Nephron (organoid): ENCODE results near the gene CCDC30.

Source experiments
- H3K27ac Mint-ChIP-seq, 3 experiments: 2 replicates each; pipeline ENCODE4 v1.8.0; 2020; ENCODE audit warnings: mixed read lengths in 3 of 3, mild to moderate bottlenecking in 2 of 3, moderate library complexity in 1 of 3
- H3K27me3 Mint-ChIP-seq: 2 replicates; pipeline ENCODE4 v1.8.0; 2021; ENCODE audit warnings: low read depth, mild to moderate bottlenecking, moderate library complexity, mixed read lengths
- H3K36me3 Mint-ChIP-seq: 2 replicates; pipeline ENCODE4 v1.8.0; 2020; ENCODE audit warnings: low read depth, mixed read lengths
- H3K4me1 Mint-ChIP-seq: 2 replicates; pipeline ENCODE4 v1.8.0; 2020; ENCODE audit warnings: mixed read lengths
- H3K4me3 Mint-ChIP-seq, 3 experiments: 2 replicates each; pipeline ENCODE4 v1.8.0; 2020; ENCODE audit warnings: mild to moderate bottlenecking in 3 of 3, mixed read lengths in 3 of 3, moderate library complexity in 2 of 3
- H3K9me3 Mint-ChIP-seq: 2 replicates; pipeline ENCODE4 v1.8.0; 2020; ENCODE audit warnings: mixed read lengths
- TF ChIP-seq, protein P1 (sequence below), 3 experiments: fragments of 200-600 bp; sonication (generic); IDR thresholded peaks; one replicate each; pipeline ENCODE4 v1.5.0; 2021; ENCODE audit warnings: antibody characterized with exemption in 3 of 3; ENCODE audit not compliant: unreplicated experiment in 3 of 3

Gene CCDC30

DNA sequence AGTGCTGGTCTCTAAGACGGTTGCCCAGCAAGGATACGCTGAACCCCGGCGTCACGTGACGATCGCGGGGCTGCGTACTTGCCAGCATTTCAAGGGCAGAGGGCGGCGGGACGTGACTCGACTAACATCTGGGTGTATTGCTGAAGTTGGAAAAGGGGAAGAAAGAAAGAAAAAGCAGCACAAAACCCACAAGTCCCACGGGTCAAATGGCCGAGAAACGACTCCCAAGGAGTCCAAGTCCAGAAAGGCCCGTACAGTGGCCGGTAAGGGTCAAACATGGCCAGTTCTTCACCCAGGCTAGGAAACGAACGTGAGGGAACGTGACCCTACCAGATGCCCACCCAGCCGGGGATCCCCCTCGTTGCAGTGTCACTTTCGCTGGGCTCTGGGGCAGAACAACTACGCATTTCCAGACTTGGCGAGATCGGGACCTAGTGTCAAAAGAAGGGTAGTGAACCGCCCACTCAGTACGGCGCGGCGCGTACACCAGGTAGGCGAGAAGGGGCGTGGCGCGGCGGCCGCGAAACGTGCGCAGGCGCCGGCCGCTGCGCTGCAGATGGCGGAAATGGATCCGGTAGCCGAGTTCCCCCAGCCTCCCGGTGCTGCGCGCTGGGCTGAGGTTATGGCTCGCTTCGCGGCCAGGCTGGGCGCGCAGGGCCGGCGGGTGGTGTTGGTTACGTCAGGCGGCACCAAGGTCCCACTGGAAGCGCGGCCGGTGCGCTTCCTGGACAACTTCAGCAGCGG, 6.9 kb upstream of the CCDC30 start, which contains the start of the genes PPCS and ZMYND12:
PPCS (plus strand) TSS at position 534 of the 744 bp plus-strand sequence; CDS start at position 557, 23 bp downstream.
ZMYND12 (minus strand) TSS at position 13 of the 744 bp plus-strand sequence. CDS start 25 bp downstream, outside the sequence.
- peaks cover 21% of the 10 kb centered on the region for H3K4me1 Mint-ChIP-seq
- TF ChIP-seq, protein P1, sequence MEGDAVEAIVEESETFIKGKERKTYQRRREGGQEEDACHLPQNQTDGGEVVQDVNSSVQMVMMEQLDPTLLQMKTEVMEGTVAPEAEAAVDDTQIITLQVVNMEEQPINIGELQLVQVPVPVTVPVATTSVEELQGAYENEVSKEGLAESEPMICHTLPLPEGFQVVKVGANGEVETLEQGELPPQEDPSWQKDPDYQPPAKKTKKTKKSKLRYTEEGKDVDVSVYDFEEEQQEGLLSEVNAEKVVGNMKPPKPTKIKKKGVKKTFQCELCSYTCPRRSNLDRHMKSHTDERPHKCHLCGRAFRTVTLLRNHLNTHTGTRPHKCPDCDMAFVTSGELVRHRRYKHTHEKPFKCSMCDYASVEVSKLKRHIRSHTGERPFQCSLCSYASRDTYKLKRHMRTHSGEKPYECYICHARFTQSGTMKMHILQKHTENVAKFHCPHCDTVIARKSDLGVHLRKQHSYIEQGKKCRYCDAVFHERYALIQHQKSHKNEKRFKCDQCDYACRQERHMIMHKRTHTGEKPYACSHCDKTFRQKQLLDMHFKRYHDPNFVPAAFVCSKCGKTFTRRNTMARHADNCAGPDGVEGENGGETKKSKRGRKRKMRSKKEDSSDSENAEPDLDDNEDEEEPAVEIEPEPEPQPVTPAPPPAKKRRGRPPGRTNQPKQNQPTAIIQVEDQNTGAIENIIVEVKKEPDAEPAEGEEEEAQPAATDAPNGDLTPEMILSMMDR (IDR thresholded peaks at IDR 0.05; ENCODE audit: unreplicated experiment in 3 of 3): peak in 1 of 3 experiments; percentile 8
- H3K27me3 Mint-ChIP-seq: no peaks in the 10 kb centered on the region
- peak within 1 kb of the TSS; percentile 94 to 98 (median 97) for H3K27ac Mint-ChIP-seq
- peak within 1 kb of the TSS; percentile 94 to 97 (median 95) for H3K4me3 Mint-ChIP-seq
- H3K9me3 Mint-ChIP-seq: no peaks in the 10 kb centered on the region
- peaks cover 22% of the 10 kb centered on the region for H3K36me3 Mint-ChIP-seq

DNA sequence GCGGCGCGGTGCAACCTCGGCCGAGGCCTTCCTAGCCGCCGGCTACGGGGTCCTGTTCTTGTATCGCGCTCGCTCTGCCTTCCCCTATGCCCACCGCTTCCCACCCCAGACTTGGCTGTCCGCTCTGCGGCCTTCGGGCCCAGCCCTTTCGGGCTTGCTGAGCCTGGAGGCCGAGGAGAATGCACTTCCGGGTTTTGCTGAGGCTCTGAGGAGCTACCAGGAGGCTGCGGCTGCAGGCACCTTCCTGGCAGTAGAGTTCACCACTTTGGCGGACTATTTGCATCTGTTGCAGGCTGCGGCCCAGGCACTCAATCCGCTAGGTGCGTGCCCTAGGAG, 6.4 kb upstream of the CCDC30 start:
- Mint-ChIP-seq H3K9me3 (no peaks in the 10 kb centered on the region), H3K27me3 (no peaks in the 10 kb centered on the region), H3K4me1 (peaks cover 21% of the 10 kb centered on the region), H3K27ac (peak overlapping the region; percentile 94 to 98 (median 97)), H3K4me3 (peak overlapping the region; percentile 94 to 97 (median 95)), H3K36me3 (peaks cover 23% of the 10 kb centered on the region)
- TF ChIP-seq, protein P1 (IDR thresholded peaks at IDR 0.05; ENCODE audit: unreplicated experiment in 3 of 3): no peak

DNA sequence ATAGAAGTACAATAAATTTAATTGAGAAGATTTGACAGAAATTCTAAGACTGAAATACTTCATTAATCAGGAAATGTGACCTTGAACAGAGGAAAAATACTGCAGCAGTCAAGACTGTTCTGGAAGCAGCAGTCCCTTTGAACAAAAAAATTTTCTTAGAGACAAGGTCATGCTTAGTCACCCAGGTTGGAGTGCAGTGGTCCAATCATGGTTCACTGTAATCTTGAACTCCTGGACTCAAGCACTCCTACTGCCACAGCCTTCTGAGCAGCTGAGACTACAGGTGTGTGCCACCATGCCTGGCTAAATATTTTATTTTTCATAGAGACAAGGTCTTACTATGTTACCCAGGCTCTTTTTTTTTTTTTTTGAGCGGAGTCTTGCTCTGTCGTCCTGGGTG, 1.9 kb upstream of the CCDC30 start:
- Mint-ChIP-seq H3K36me3 (peaks cover 25% of the 10 kb centered on the region), H3K27ac (no peak overlapping the region), H3K9me3 (no peaks in the 10 kb centered on the region), H3K27me3 (no peaks in the 10 kb centered on the region), H3K4me1 (peaks cover 34% of the 10 kb centered on the region), H3K4me3 (peak overlapping the region in 1 of 3 experiments; percentile 23)
- TF ChIP-seq, protein P1 (IDR thresholded peaks at IDR 0.05; ENCODE audit: unreplicated experiment in 3 of 3): no peak

DNA sequence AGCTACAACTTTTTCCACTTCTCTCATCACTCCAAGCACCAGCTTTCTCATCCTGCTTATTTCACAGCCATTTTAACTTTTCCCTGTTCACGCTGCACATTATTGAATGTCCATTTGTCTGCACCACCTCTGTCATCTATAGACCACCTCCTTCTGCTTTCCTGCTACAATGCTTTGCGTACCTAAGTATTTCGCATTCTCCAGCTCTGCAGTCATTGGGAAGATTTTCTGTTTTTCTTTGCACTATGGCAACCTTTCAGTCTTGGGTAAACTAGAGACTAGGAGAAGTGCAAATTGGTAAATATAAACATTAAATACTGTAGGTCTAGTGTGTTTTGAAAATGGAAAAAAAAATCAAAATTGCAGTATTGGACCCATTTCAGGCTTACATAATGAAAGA, 835 bp downstream of the CCDC30 start:
- H3K9me3 Mint-ChIP-seq: no peaks in the 10 kb centered on the region

DNA sequence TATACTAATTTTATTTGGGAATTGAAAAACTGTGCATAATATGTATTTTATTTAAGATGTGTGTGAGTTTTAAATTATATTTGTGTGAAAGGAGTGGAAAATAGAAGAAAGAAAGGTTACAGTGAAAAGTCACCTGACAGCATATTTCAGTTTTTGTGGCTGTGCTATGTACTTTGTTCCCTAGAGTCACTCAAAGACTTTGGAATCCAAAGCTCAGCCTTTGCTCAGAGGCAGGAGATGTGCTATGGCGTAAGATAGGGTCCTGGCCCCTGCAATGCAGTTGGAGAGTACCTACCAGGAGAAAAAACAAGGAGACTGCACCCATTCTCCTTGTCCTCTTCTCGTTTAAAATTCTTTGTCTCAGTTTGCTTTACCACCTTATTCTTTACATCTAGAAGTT, 2.9 kb downstream of the CCDC30 start:
- H3K27ac Mint-ChIP-seq: no peak overlapping the region
- TF ChIP-seq, protein P1 (IDR thresholded peaks at IDR 0.05; ENCODE audit: unreplicated experiment in 3 of 3): no peak

More for the DNA sequence above, 835 bp downstream of the CCDC30 start:
- H3K27me3 Mint-ChIP-seq: no peaks in the 10 kb centered on the region
- peaks cover 22% of the 10 kb centered on the region for H3K4me1 Mint-ChIP-seq
- H3K4me3 Mint-ChIP-seq: peak overlapping the region; percentile 85 to 94 (median 90)
- H3K36me3 Mint-ChIP-seq: peaks cover 17% of the 10 kb centered on the region
- TF ChIP-seq, protein P1 (IDR thresholded peaks at IDR 0.05; ENCODE audit: unreplicated experiment in 3 of 3): no peak
- peak overlapping the region; percentile 67 to 90 (median 75) for H3K27ac Mint-ChIP-seq

DNA sequence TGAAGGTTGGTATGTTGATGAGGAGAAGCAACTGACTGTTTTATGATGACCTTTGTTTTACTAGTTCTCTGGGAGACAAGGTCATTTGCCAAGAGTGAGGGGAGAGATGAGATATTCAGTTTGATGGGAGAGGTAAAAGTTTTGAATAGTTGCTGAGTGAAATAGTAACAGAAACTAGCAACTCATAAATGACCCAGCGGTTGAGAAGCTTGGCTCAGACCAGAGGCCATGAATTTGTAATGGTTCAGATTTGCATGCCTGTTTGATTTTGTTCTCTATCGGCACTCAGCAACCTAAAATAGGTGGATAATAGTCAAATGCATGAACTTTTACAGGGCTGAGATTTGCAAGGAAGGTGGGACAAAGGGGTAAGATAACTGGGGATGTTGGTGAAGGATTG, 6.6 kb downstream of the CCDC30 start:
- Mint-ChIP-seq H3K4me1 (no peaks in the 10 kb centered on the region), H3K9me3 (no peaks in the 10 kb centered on the region), H3K4me3 (no peak overlapping the region), H3K27me3 (no peaks in the 10 kb centered on the region), H3K27ac (no peak overlapping the region), H3K36me3 (no peaks in the 10 kb centered on the region)
- TF ChIP-seq, protein P1 (IDR thresholded peaks at IDR 0.05; ENCODE audit: unreplicated experiment in 3 of 3): no peak

More for the DNA sequence above, 2.9 kb downstream of the CCDC30 start:
- Mint-ChIP-seq H3K9me3 (no peaks in the 10 kb centered on the region), H3K4me1 (peaks cover 22% of the 10 kb centered on the region), H3K36me3 (peaks cover 4% of the 10 kb centered on the region), H3K27me3 (no peaks in the 10 kb centered on the region), H3K4me3 (no peak overlapping the region)
